OCI-LY7 (cell line): ENCODE measurements around the gene NFE2L1.

Experiments used
- CTCF ChIP-seq: fragments of 200-600 bp; sonication (generic); conservative IDR thresholded peaks from 2 replicates; pipeline ENCODE4 v1.5.1; 2014; ENCODE audit warnings: mild to moderate bottlenecking, antibody characterized with exemption, low read length, moderate library complexity, mixed read lengths
- EZH2phosphoT487 ChIP-seq: fragments of 200-600 bp; sonication (generic); IDR thresholded peaks from 2 replicates; pipeline ENCODE4 v1.6.1; 2018; ENCODE audit warnings: low read depth, borderline replicate concordance, mild to moderate bottlenecking, mixed run types, antibody characterized with exemption, low read length, moderate library complexity, mixed read lengths

GRCh38 chr17:48055531-48056245, 7.5 kb downstream of the NFE2L1 start:
- TF ChIP-seq CTCF (no peak), EZH2phosphoT487 (no peak)
